GM06990 (cell line): ENCODE data around the gene PARP1.

Source experiments
- DNase-seq: peaks from one replicate; pipeline ENCODE4 v3.0.0-alpha.2; 2011; ENCODE audit not compliant: insufficient read length; ENCODE audit errors: extremely low read depth
- H3K27me3 ChIP-seq: replicated peaks from 2 replicates; pipeline ENCODE4 v1.6.0; 2011; ENCODE audit warnings: low read length; ENCODE audit not compliant: control insufficient read depth, insufficient read depth
- H3K36me3 ChIP-seq: 2 replicates; pipeline ENCODE4 v1.5.1; 2011; ENCODE audit warnings: low read length; ENCODE audit not compliant: control insufficient read depth, insufficient read depth
- H3K4me3 ChIP-seq: replicated peaks from 2 replicates; pipeline ENCODE4 v1.5.1; 2011; ENCODE audit warnings: low read depth, mild to moderate bottlenecking, control low read depth, low read length
- TF ChIP-seq, protein P1 (sequence below): IDR thresholded peaks from 2 replicates; pipeline ENCODE4 v1.5.1; 2011; ENCODE audit warnings: low read length, control low read depth, mild to moderate bottlenecking, inconsistent platforms; ENCODE audit not compliant: insufficient read depth, poor library complexity, severe bottlenecking

PARP1 gene

DNA sequence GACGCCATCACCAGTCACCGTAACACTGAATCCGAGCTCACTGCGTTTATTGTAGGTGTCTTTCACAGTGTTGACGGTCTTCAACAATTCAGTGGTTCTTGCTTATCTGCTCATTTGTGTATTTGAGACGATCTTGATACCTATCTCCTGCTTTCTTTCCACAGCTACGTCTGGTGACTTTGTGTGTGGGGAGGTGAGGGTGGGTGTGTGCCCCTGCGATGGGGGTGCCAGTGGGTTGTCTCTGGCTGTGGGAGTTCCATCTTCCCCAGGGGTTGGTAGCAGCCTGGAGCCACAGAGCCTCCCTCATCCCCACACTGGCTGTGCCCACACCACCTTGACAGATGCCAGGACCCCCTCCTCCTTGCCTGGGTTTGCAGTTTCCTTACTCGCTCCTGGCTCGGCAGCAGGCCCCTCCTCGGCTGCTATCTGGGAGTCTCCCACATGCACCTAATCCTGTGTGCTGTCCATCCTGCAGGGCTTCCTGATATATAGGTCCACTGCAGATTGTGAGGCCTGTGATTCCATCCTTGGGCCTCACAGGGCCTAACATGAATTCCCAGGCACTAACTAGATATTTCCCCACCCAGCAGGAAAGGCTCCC, 6.3 kb upstream of the PARP1 start:
- TF ChIP-seq, protein P1, sequence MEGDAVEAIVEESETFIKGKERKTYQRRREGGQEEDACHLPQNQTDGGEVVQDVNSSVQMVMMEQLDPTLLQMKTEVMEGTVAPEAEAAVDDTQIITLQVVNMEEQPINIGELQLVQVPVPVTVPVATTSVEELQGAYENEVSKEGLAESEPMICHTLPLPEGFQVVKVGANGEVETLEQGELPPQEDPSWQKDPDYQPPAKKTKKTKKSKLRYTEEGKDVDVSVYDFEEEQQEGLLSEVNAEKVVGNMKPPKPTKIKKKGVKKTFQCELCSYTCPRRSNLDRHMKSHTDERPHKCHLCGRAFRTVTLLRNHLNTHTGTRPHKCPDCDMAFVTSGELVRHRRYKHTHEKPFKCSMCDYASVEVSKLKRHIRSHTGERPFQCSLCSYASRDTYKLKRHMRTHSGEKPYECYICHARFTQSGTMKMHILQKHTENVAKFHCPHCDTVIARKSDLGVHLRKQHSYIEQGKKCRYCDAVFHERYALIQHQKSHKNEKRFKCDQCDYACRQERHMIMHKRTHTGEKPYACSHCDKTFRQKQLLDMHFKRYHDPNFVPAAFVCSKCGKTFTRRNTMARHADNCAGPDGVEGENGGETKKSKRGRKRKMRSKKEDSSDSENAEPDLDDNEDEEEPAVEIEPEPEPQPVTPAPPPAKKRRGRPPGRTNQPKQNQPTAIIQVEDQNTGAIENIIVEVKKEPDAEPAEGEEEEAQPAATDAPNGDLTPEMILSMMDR = no peak
- Histone ChIP-seq H3K36me3 (no peaks in the 10 kb centered on the region), H3K27me3 (no peaks in the 10 kb centered on the region), H3K4me3 (no peak overlapping the region)
- DNase-seq = no peak

DNA sequence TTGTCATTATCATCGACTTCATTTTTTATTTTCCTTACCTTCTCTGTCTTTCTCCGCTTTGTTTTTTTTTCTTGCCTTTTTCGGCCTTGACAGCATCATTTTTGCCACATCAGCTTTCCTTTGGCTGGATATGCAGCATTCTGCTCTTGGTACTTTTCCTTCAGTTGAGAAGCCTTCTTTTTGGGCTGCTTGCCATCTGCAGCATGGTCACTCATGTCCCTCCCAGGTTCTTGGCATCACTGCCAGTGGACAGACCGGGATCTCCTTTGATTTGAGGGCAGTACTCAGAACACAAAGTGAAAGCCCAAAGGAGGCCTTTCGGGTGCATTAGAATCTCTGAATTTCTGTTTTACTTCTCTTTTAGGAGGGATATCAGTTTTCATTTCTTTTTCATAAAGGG, 3.7 kb upstream of the PARP1 start:
- TF ChIP-seq, protein P1 = no peak
- no peak for DNase-seq
- no peak overlapping the region for H3K4me3 ChIP-seq
- no peaks in the 10 kb centered on the region for H3K36me3 ChIP-seq
- no peaks in the 10 kb centered on the region for H3K27me3 ChIP-seq

DNA sequence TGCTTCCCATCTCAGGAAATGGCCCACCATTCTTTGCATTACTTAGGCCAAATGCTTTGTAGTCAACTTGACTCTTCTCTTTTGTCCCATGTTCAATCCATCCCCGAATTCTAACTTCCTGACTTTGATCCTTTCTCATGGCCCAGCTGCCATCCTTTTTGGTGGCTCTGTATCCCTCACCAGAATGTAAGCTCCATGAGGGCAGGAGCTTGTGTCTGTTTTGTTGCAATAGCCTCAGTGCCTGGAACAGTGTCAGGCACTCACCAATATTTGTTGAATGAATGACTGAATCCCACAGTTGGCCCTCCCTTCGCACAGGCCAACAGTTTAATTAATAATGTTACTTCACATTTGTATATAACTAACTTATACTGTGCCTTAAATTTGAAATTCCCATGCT, 3.1 kb upstream of the PARP1 start:
- DNase-seq = no peak
- no peaks in the 10 kb centered on the region for H3K36me3 ChIP-seq

DNA sequence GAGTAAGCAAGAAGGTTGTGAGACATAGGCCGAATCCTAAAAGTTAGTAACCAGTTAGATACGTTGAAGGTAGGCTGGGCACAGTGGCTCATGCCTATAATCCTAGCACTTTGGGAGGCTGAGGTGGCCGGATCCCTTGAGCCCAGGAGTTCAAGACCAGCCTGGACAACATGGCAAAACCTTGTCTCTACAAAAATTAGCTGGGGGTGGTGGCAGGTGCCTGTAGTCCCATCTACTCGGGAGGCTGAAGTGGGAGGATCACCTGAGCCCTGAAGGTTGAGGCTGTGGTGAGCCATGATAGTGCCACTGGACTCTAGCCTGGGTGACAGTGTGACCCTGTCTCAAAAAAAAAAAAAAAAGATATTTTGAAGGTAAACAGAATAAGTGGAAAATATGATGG, 1.5 kb upstream of the PARP1 start:
- TF ChIP-seq, protein P1 = no peak
- no peak for DNase-seq

More for the DNA sequence above, 3.1 kb upstream of the PARP1 start:
- TF ChIP-seq, protein P1 = no peak
- Histone ChIP-seq H3K27me3 (no peaks in the 10 kb centered on the region), H3K4me3 (no peak overlapping the region)

DNA sequence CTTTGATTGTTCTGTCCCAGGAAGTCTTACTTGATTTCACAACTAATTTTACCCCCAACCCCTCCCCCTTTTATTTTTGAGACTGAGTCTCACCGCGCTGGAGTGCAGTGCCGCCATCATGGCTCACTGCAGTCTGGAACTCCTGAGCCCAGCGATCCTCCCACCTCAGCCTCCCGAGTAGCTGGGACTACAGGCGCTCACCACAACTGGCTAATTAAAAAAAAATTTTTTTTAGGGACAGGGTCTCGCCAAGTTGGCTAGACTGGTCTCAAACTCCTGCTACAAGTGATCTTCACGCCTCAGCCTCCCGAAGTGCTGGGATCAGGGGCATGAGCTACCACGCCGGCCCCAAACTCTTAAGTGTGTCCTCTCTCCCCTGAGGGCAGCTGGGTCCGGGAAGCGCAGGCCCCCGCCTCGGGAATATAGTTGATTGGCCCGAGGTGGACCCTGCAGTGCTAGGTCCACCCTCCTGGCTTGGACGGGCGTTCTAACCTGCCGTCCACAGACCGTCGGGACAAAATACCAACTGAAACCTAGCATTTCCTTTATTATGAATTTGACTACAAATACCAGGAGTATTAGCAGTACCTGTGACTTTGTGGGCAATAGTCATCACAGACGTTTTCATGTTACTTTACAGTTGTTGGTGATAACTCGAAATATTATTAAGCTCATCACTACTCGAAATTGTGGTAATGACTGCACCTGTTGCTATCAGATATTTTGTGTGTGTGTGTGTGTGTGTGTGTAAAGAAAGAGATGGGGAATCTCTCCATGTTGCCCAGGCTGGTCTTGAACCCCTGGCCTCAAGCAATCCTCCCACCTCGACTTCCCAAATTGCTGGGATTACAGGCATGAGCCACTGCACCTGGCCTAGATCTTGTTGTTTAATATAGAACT, 642 bp upstream of the PARP1 start:
- H3K4me3 ChIP-seq = peak overlapping the region; percentile 55
- H3K36me3 ChIP-seq = no peaks in the 10 kb centered on the region
- TF ChIP-seq, protein P1 = no peak
- DNase-seq = peak; percentile 27
- no peaks in the 10 kb centered on the region for H3K27me3 ChIP-seq

More for the DNA sequence above, 1.5 kb upstream of the PARP1 start:
- Histone ChIP-seq H3K4me3 (no peak overlapping the region), H3K36me3 (no peaks in the 10 kb centered on the region), H3K27me3 (no peaks in the 10 kb centered on the region)

DNA sequence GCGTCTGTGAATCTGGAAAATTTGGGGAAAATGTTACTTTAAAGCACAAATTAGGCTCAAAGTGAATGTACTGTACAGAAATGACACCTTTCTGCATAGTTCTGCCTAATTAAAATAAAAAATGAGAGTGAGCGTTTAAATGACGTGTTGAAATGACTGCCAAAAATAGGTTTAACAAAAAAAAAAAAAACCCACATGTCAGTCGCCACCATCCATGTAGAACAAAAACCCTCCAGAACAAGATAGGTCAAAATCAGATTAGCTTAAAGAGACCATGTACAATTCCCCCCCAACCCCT, 745 bp downstream of the PARP1 start:
- TF ChIP-seq, protein P1 = no peak
- DNase-seq = no peak
- peaks cover 4% of the 10 kb centered on the region; the same call in 1 of the 2 replicates for H3K36me3 ChIP-seq
- no peaks in the 10 kb centered on the region for H3K27me3 ChIP-seq
- peak overlapping the region; percentile 88 for H3K4me3 ChIP-seq
